K562 (cell line): ENCODE results near the gene FGF14. TPM values are rescaled to one million over a fixed set of nuclear protein-coding genes. Genes with fewer than 3 reads are reported as not detected.

Experiments used
- ATAC-seq: fragments of 200-7000 bp; cut with Tn5 transposase; 3 replicates; pipeline ENCODE4 v1.9.1; 2020; ENCODE audit warnings: moderate library complexity
- BruUV-seq: library from RNA; stranded (reverse); fragments of 400-500 nt; replicated peaks from 2 replicates; lab custom pipeline; 2021; lab: Mats Ljungman, UMichigan
- CTCF ChIA-PET: fragments of 300-600 bp; formaldehyde crosslinking; extraction: SDS; loops from one replicate; lab custom pipeline; 2021; ENCODE audit warnings: low intra/inter-chr PET ratio; lab: Yijun Ruan, JAX
- POLR2A ChIA-PET: fragments of 300-600, 350-650 bp; sonication (Branson Sonifier 250); formaldehyde crosslinking; extraction: SDS; loops from one replicate; lab custom pipeline; 2021; ENCODE audit warnings: antibody characterized with exemption, inconsistent platforms; lab: Yijun Ruan, JAX
- DNase-seq, 4 experiments: peaks; one replicate each; pipeline versions ENCODE4 v3.0.0 to v3.0.0-alpha.2; 2011 to 2018; ENCODE audit warnings: low spot score in 3 of 4, mixed read lengths in 3 of 4; ENCODE audit errors: extremely low read depth in 1 of 4
- FAIRE-seq: peaks from 2 replicates; lab custom pipeline; 2011; peaks lifted over from hg19 to GRCh38; lab: Jason Lieb, UNC
- H2AFZ ChIP-seq: 2 replicates; pipeline ENCODE4 v1.6.0; 2011; ENCODE audit warnings: low read depth, low read length, control low read depth, inconsistent platforms
- H3K27ac ChIP-seq: fragments of 200-600 bp; 3 replicates; pipeline ENCODE4 v1.8.0; 2011; ENCODE audit warnings: low read depth, mild to moderate bottlenecking, control low read depth, inconsistent platforms, low read length, moderate library complexity, mixed read lengths; ENCODE audit errors: extremely low read depth
- H3K27me3 ChIP-seq, 2 experiments: fragments of 300-600 bp in 1 of 2; 2 replicates in 1 of 2; 3 replicates in 1 of 2; pipeline versions ENCODE4 v1.6.0 to v1.8.0; 2011; ENCODE audit warnings: inconsistent platforms in 2 of 2, low read length in 2 of 2, mild to moderate bottlenecking in 1 of 2, mixed read lengths in 1 of 2, moderate library complexity in 1 of 2; ENCODE audit not compliant: control insufficient read depth in 2 of 2, insufficient read depth in 2 of 2
- H3K36me3 ChIP-seq: fragments of 300-600 bp; 3 replicates; pipeline ENCODE4 v1.8.0; 2011; ENCODE audit warnings: mild to moderate bottlenecking, low read length, inconsistent platforms; ENCODE audit not compliant: control insufficient read depth, insufficient read depth
- H3K4me1 ChIP-seq, 2 experiments: fragments of 200-600 bp in 1 of 2; replicated peaks in 1 of 2; 2 replicates in 1 of 2; 3 replicates in 1 of 2; pipeline versions ENCODE4 v1.5.1 to v1.8.0; 2011; ENCODE audit warnings: inconsistent platforms in 2 of 2, low read length in 2 of 2, mild to moderate bottlenecking in 1 of 2, mixed read lengths in 1 of 2, moderate library complexity in 1 of 2; ENCODE audit not compliant: control insufficient read depth in 2 of 2, insufficient read depth in 2 of 2
- H3K4me2 ChIP-seq: 2 replicates; pipeline ENCODE4 v1.6.1; 2011; ENCODE audit warnings: low read length, control low read depth, inconsistent platforms, mixed read lengths; ENCODE audit not compliant: insufficient read depth
- H3K4me3 ChIP-seq: fragments of 200-600 bp; sonication (generic), shearing (Covaris generic); 2 replicates; pipeline ENCODE4 v1.5.1; 2016; ENCODE audit warnings: control low read depth, inconsistent platforms
- H3K79me2 ChIP-seq: fragments of 200-600 bp; 3 replicates; pipeline ENCODE4 v1.8.0; 2011; ENCODE audit warnings: low read length, inconsistent platforms; ENCODE audit not compliant: control insufficient read depth, insufficient read depth
- H3K9ac ChIP-seq, 2 experiments: 2 replicates each; pipeline versions ENCODE4 v1.6.0 to v1.6.1; 2011; ENCODE audit warnings: low read depth in 2 of 2, low read length in 2 of 2, control low read depth in 1 of 2, inconsistent platforms in 1 of 2, mild to moderate bottlenecking in 1 of 2, mixed read lengths in 1 of 2; ENCODE audit not compliant: insufficient read depth in 1 of 2
- H3K9me1 ChIP-seq: one replicate; pipeline ENCODE4 v1.6.0; 2011; ENCODE audit warnings: inconsistent platforms, mild to moderate bottlenecking, low read length, moderate library complexity; ENCODE audit not compliant: control insufficient read depth, insufficient read depth
- H3K9me3 ChIP-seq: replicated peaks from 2 replicates; pipeline ENCODE4 v1.5.1; 2011; ENCODE audit warnings: low read depth, low read length, inconsistent platforms; ENCODE audit not compliant: control insufficient read depth, insufficient read depth
- H4K20me1 ChIP-seq: replicated peaks from 2 replicates; pipeline ENCODE4 v1.6.1; 2011; ENCODE audit warnings: low read length, inconsistent platforms, mixed read lengths; ENCODE audit not compliant: control insufficient read depth, insufficient read depth
- CHD1 ChIP-seq: fragments of 200-600 bp; sonication (generic); IDR thresholded peaks from one replicate; pipeline ENCODE4 v1.6.1; 2012; ENCODE audit warnings: mild to moderate bottlenecking, moderate library complexity, low read length, inconsistent platforms
- EWSR1 ChIP-seq: fragments of 450-650 bp; IDR thresholded peaks from 2 replicates; pipeline ENCODE4 v1.6.1; 2018; ENCODE audit warnings: borderline replicate concordance, mild to moderate bottlenecking, low read depth, moderate library complexity; ENCODE audit not compliant: partially characterized antibody
- FIP1L1 ChIP-seq: fragments of 200-400 bp; formaldehyde crosslinking; IDR thresholded peaks from 2 replicates; pipeline ENCODE4 v1.6.1; 2018; ENCODE audit warnings: mild to moderate bottlenecking, low read depth, low read length; ENCODE audit not compliant: poor library complexity, severe bottlenecking
- GTF2F1 ChIP-seq: IDR thresholded peaks from 2 replicates; pipeline ENCODE4 v1.6.1; 2011; ENCODE audit warnings: low read depth, low read length, improper control_type of control experiment
- HINFP ChIP-seq: fragments of 450-650 bp; conservative IDR thresholded peaks from 2 replicates; pipeline ENCODE4 v1.6.1; 2016; ENCODE audit warnings: missing genetic modification characterization, low read depth, mild to moderate bottlenecking, control low read depth, missing compliant biosample characterization
- ILK ChIP-seq: fragments of 450-650 bp; IDR thresholded peaks from 2 replicates; pipeline ENCODE4 v1.6.1; 2016; ENCODE audit warnings: missing genetic modification characterization, low read depth, mild to moderate bottlenecking, missing compliant biosample characterization, moderate library complexity, borderline replicate concordance
- PRDM10 ChIP-seq: fragments of 450-650 bp; IDR thresholded peaks from 2 replicates; pipeline ENCODE4 v1.6.1; 2018; ENCODE audit not compliant: partially characterized antibody
- RBM14 ChIP-seq: fragments of 200-400 bp; formaldehyde crosslinking; IDR thresholded peaks from 2 replicates; pipeline ENCODE4 v1.6.1; 2018; ENCODE audit warnings: low read depth, mild to moderate bottlenecking, low read length, moderate library complexity, borderline replicate concordance; ENCODE audit not compliant: insufficient read depth
- SMAD2 ChIP-seq: fragments of 150-350 bp; IDR thresholded peaks from 2 replicates; pipeline ENCODE4 v1.6.1; 2014; ENCODE audit warnings: low read depth, mild to moderate bottlenecking, low read length
- SPI1 ChIP-seq: IDR thresholded peaks from 2 replicates; pipeline ENCODE4 v1.6.1; 2011; ENCODE audit warnings: low read depth, low read length, control low read depth, borderline replicate concordance
- ZFP91 ChIP-seq: sonication (generic); formaldehyde crosslinking; IDR thresholded peaks from 2 replicates; pipeline ENCODE4 v1.8.0; 2022; ENCODE audit warnings: mild to moderate bottlenecking, missing genetic modification reagents
- WGBS: fragments of 100-300 bp; shearing (Covaris generic); methylation state at CpG from one replicate; pipeline ENCODE4 v1.1.6; 2016; ENCODE audit warnings: low coverage, mixed read lengths; ENCODE audit not compliant: insufficient coverage; ENCODE audit errors: missing lambda C conversion rate; 5-methylcytosine and 5-hydroxymethylcytosine counted together
- in situ Hi-C: fragments of 300-500 bp; cut with MboI; formaldehyde crosslinking; loops from 4 replicates; pipeline ENCODE4 v1.15.0; 2018; ENCODE audit warnings: inconsistent platforms, mixed read lengths
- intact Hi-C: fragments of 100-400 bp; cut with micrococcal nuclease; formaldehyde crosslinking; loops from 2 replicates; pipeline ENCODE4 v1.14.2; 2022
- polyA plus RNA-seq, 8 experiments: library from polyadenylated mRNA; depleted of rRNA in 4 of 8; stranded (reverse) in 5 of 8; unstranded in 3 of 8; fragments of >200 nt; fragmentation: Nextera tagmentation in 2 of 8; fragmentation: Illumina TruSeq in 1 of 8; extraction: Ambion mirVana in 2 of 8; extraction: Trizol in 1 of 8; gene quantifications; 2 replicates each; pipeline versions ENCODE4 v1.2.1 to v1.2.3, GENCODE V29; 2011 to 2014; ENCODE audit warnings: inconsistent platforms in 1 of 8, missing spikeins in 1 of 8
- total RNA-seq, 7 experiments: library from RNA; depleted of rRNA in 6 of 7; stranded (reverse); fragments of >200 nt in 6 of 7; fragmentation: Illumina TruSeq in 2 of 7; extraction: Trizol in 2 of 7; gene quantifications; 2 replicates each; pipeline versions ENCODE4 v1.2.1 to v1.2.3, GENCODE V29; 2011 to 2021; ENCODE audit warnings: low replicate concordance in 1 of 7

Gene FGF14
- total and polyA plus RNA-seq, 9 of the 15 experiments (the other 6 are each of a cell fraction or from before 2014, with no cell fraction given), result not detected

GRCh38 chr13:102191951-102192502 lies 209.8 kb downstream of the FGF14 start (continued):
- TF ChIP-seq PRDM10 (no peak), ZFP91 (CRISPR knock-in tag) (no peak)

GRCh38 chr13:102190930-102191329 lies 210.9 kb downstream of the FGF14 start:
- DNase-seq (no peak), ATAC-seq (no peak), FAIRE-seq (no peak)
- Histone ChIP-seq H2AFZ (no peak overlapping the region), H4K20me1 (no peaks in the 10 kb centered on the region), H3K4me2 (no peak overlapping the region), H3K4me1 (no peaks in the 10 kb centered on the region), H3K9ac (no peak overlapping the region), H3K27ac (no peak overlapping the region), H3K9me3 (no peaks in the 10 kb centered on the region), H3K4me3 (no peak overlapping the region), H3K9me1 (no peaks in the 10 kb centered on the region), H3K79me2 (no peaks in the 10 kb centered on the region), H3K27me3 (no peaks in the 10 kb centered on the region), H3K36me3 (no peaks in the 10 kb centered on the region)
- intact Hi-C loops (no loop called here), in situ Hi-C loops (no loop called here)
- no TSS peak for BruUV-seq
- POLR2A ChIA-PET, result no interaction called here
- 0% methylated on average over 2 of the region's 2 CpGs for WGBS
- CTCF ChIA-PET, result no interaction called here
- TF ChIP-seq HINFP (no peak), CHD1 (no peak), RBM14 (no peak), FIP1L1 (no peak), ILK (tag) (no peak), GTF2F1 (no peak), EWSR1 (no peak), SMAD2 (no peak), SPI1 (no peak)
